RWPE2 (cell line): ENCODE results near the gene GFOD2.

ENCODE experiments used
- ATAC-seq: fragments of 200-7000 bp; cut with Tn5 transposase; 3 replicates; pipeline ENCODE4 v1.9.1; 2021; ENCODE audit warnings: low read depth
- DNase-seq: peaks from one replicate; pipeline ENCODE4 v3.0.0-alpha.2; 2020; ENCODE audit warnings: low spot score
- H3K27ac ChIP-seq: fragments of 450-650 bp; 2 replicates; pipeline ENCODE4 v1.5.1; 2017; ENCODE audit warnings: mild to moderate bottlenecking; ENCODE audit not compliant: poor library complexity, severe bottlenecking
- H3K27me3 ChIP-seq: fragments of 250-450 bp; sonication (Bioruptor Pico); 2 replicates; pipeline ENCODE4 v1.5.1; 2021; ENCODE audit warnings: mild to moderate bottlenecking, moderate library complexity; ENCODE audit not compliant: insufficient read depth, poor library complexity, severe bottlenecking
- H3K36me3 ChIP-seq: fragments of 250-450 bp; sonication (Bioruptor Pico); 2 replicates; pipeline ENCODE4 v1.5.1; 2020; ENCODE audit warnings: low read depth, mild to moderate bottlenecking, moderate library complexity
- H3K4me1 ChIP-seq: fragments of 250-450 bp; sonication (Bioruptor Pico); 2 replicates; pipeline ENCODE4 v1.5.1; 2021; ENCODE audit warnings: mild to moderate bottlenecking, moderate library complexity; ENCODE audit not compliant: insufficient read depth, poor library complexity, severe bottlenecking
- H3K4me3 ChIP-seq: fragments of 250-450 bp; sonication (Bioruptor Pico); 2 replicates; pipeline ENCODE4 v1.5.1; 2021; ENCODE audit warnings: mild to moderate bottlenecking, moderate library complexity; ENCODE audit not compliant: severe bottlenecking
- H3K9me3 ChIP-seq: fragments of 250-450 bp; sonication (Bioruptor Pico); 2 replicates; pipeline ENCODE4 v1.5.1; 2021; ENCODE audit warnings: mild to moderate bottlenecking, moderate library complexity; ENCODE audit not compliant: severe bottlenecking
- TF ChIP-seq, protein P1 (sequence below): fragments of 450-650 bp; IDR thresholded peaks from one replicate; pipeline ENCODE4 v1.5.1; 2017; ENCODE audit warnings: mild to moderate bottlenecking, moderate library complexity; ENCODE audit not compliant: poor library complexity, severe bottlenecking

Gene GFOD2

DNA sequence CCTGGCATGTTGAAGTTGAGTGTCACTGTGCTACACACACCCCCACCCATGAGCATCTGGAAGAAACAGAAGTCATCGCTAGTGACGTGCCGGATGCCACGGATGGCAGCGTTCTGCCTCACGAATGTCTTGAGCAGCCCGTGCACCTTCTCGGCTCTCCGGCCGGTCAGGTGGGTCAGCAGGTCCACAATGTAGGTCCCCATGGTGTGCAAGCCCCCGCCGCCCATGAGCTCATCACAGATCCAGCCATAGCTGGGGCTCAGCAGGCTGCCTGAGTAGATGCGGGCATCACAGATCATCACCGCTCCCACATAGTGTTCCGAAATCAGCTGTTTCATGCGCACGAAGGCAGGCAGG, 43.6 kb downstream of the GFOD2 start:
- no peak overlapping the region for H3K27ac ChIP-seq
- H3K36me3 ChIP-seq, result no peaks in the 10 kb centered on the region; the same call in 1 of the 2 replicates
- ATAC-seq (no peak), DNase-seq (no peak)
- H3K4me1 ChIP-seq, result peaks cover 5% of the 10 kb centered on the region
- H3K9me3 ChIP-seq, result no peaks in the 10 kb centered on the region
- no peaks in the 10 kb centered on the region for H3K27me3 ChIP-seq
- TF ChIP-seq, protein P1, sequence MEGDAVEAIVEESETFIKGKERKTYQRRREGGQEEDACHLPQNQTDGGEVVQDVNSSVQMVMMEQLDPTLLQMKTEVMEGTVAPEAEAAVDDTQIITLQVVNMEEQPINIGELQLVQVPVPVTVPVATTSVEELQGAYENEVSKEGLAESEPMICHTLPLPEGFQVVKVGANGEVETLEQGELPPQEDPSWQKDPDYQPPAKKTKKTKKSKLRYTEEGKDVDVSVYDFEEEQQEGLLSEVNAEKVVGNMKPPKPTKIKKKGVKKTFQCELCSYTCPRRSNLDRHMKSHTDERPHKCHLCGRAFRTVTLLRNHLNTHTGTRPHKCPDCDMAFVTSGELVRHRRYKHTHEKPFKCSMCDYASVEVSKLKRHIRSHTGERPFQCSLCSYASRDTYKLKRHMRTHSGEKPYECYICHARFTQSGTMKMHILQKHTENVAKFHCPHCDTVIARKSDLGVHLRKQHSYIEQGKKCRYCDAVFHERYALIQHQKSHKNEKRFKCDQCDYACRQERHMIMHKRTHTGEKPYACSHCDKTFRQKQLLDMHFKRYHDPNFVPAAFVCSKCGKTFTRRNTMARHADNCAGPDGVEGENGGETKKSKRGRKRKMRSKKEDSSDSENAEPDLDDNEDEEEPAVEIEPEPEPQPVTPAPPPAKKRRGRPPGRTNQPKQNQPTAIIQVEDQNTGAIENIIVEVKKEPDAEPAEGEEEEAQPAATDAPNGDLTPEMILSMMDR, result no peak
- no peak overlapping the region for H3K4me3 ChIP-seq

- TF ChIP-seq, protein P1, result no peak
- no peak for DNase-seq
- H3K4me1 ChIP-seq, result peaks cover 5% of the 10 kb centered on the region
- no peaks in the 10 kb centered on the region for H3K9me3 ChIP-seq
- H3K27me3 ChIP-seq, result no peaks in the 10 kb centered on the region
- no peak overlapping the region for H3K27ac ChIP-seq
- no peak overlapping the region for H3K4me3 ChIP-seq
- no peak for ATAC-seq
- no peaks in the 10 kb centered on the region; the same call in 1 of the 2 replicates for H3K36me3 ChIP-seq
Measured at GRCh38 chr16:67674851-67675578, 44.1 kb downstream of the GFOD2 start.

DNA sequence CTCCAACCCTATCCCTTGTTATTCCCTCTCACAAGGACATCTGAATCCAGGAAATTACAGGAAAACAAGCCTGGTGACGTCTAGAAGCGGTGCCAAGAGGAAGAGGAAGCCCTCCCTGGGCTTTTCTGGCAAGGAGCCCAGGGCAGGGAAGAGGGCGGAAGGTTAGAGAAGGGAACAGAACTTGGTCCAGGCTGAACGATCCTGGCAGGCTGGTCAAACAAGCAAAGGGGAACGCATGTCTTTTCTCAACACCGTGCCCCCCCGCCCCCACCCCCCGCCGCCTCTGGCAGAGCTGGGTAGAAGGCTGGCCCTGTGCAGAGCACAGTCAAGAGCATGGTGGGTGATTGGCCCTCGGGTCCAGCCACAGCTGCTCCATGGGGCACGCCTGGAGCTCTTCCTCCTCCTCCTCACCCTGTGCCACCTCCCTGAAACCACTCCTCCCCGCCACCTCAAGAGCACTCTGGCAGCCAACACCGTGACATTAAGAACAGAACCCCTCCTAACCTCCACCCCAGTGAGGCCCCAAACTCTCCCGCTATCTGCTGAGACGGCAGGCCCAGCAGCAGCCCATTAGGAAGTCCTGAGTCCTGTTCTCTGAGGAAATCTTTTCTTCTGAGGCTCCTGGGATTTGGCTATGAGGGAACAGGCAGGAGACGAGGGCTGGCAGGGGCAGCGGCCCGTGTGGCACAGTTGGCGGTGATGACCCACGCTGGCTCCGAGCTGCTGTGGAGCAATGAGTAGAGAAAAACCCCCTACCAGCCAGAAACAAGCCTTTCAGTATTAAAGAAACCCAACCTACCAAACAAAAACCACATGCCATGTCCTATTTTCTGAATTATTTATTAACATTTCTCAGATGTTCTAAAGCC, 45.2 kb downstream of the GFOD2 start:
- TF ChIP-seq, protein P1, result no peak
- no peak overlapping the region for H3K4me3 ChIP-seq
- H3K36me3 ChIP-seq, result no peaks in the 10 kb centered on the region
- peaks cover 5% of the 10 kb centered on the region for H3K4me1 ChIP-seq
- no peaks in the 10 kb centered on the region for H3K9me3 ChIP-seq
- ATAC-seq (no peak), DNase-seq (no peak)
- H3K27me3 ChIP-seq, result no peaks in the 10 kb centered on the region
- H3K27ac ChIP-seq, result peak overlapping the region; percentile 19

DNA sequence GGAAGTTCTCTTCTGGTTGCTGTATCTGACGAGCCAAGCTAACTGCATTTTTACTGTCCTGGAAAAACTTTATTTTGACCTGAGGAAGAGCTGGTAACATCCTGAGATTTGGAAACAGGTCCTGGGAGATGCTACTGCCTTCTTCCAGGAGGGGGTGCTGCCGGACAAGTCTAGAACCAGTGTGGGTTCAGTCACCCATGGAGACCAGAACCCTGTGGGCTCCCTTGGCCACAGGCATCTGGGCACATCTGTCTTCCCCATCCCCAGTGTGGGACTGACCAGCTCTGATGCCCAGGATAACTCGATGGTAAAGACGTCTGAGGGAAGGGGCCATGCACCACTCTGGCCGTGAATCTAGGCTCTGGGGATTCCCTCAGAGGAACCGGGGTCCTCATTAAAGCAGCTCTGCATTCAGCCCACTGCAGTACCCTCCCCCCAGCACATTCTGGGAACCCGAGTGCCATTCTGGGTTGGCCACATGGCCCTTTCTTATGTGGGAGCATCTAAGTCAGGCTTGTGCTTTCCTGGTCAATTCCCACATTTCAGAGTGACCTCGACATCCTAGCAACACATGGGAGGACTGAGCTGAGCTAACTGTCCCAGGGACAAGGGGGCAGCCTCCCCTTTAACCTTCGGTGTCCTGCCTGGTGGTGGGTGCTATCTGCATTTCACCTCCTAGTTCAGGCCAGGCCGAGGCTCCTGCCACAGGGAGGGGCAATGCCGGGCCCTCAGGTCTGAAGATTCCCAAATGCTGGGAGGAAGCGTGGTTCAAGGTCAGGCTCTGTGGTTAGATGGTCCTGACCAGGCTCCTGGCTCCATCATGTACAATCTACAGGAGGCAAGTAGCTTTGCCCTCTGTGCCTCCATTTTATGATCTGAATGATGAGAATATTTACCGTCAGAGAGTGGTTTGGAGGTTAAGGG, 46.1 kb downstream of the GFOD2 start:
- ATAC-seq (no peak), DNase-seq (no peak)

More for the DNA sequence above, 46.1 kb downstream of the GFOD2 start:
- no peaks in the 10 kb centered on the region for H3K36me3 ChIP-seq
- H3K4me1 ChIP-seq, result peaks cover 5% of the 10 kb centered on the region
- H3K27ac ChIP-seq, result peak overlapping the region; percentile 19
- no peaks in the 10 kb centered on the region for H3K27me3 ChIP-seq
- H3K4me3 ChIP-seq, result no peak overlapping the region
- TF ChIP-seq, protein P1, result peak; percentile 71
- H3K9me3 ChIP-seq, result no peaks in the 10 kb centered on the region
